ENCODE data around the gene CMIP. TPM values are rescaled to one million over a fixed set of nuclear protein-coding genes. Genes with fewer than 3 reads are reported as not detected.
A peak's percentile ranks its signal among the peaks of the same experiment; 100 is the strongest.
"Not testable (repeated sequence)": the region's sequence is repeated elsewhere in the genome, so short reads cannot be mapped to it uniquely, and the experiment has no call there.

The CMIP gene
- 1.9 and 4.1 TPM in 2 replicates for total RNA-seq (2014; rRNA removed; shearing (Covaris generic))

DNA sequence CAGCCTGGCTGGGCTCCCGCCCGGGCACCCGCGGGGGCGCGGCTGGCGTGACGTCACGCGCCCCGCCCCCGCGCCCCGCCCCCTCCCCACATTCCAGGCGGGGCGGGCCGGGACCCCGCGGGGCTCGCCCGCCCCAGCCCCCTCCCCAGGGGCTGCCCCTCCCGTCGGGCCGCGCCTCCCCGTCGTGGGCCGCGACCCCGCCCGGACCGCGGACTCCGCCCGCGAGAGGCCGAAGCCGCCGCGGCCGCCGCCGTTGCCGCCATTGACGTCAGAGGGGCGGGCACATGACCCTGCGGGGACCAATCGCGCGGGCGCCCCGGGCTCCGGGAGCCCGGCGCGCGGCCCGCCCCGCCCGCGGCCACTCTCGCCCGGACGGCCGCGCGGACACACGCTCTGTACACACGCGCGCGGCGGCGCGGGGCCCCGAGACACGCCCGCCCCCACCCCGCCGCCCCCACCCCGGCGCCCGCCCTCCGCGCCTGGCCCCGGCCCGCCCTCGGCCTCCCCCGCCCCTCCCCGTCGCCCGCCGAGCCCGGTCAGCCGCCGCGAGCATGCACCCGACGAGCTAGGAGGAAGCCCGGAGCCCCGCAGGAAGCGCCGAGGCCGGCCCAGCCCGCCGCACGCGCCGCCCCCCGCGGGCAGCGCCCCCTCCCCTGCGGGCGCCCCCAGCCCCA lies at the start of gene CMIP:
TSS of gene CMIP (plus strand) at position 361 of the 674 bp plus-strand sequence.
- peak; percentile 55 for DNase-seq (ENCODE audit: low spot score)

DNA sequence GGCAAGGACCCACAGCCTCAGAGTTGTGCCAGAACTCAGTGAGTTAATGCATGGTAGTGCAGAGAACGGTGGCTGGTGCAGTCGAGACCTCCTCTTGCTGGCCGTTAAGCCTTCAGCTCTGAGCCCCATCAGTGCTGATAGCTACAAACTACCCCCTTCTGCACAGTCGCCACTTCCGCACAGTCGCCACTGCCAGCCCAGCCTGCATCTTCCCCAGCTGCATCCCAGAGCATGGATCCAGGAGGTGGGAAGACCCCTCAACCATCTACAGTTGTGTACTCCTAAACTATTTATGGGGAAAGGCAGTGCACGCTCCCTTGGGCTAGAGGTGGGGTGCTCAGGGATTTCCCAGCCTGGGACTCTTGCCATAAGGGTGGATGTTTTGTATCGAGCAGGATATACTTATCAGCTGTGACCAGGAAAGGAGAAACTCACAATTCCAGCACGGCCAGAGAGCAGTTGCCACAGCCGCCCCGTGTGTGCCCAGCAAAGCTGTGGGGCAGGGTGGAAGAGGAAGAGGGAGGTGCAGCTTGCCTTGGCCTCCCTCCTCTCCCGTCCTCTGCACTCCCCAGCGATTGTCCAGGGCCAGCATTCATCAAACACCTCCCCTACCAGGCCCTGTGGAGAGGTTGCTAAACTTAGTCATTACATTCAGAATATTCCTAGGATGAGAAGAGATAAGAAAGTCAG lies 49.5 kb upstream of the CMIP start:
- DNase-seq (ENCODE audit: low spot score), result no peak

DNA sequence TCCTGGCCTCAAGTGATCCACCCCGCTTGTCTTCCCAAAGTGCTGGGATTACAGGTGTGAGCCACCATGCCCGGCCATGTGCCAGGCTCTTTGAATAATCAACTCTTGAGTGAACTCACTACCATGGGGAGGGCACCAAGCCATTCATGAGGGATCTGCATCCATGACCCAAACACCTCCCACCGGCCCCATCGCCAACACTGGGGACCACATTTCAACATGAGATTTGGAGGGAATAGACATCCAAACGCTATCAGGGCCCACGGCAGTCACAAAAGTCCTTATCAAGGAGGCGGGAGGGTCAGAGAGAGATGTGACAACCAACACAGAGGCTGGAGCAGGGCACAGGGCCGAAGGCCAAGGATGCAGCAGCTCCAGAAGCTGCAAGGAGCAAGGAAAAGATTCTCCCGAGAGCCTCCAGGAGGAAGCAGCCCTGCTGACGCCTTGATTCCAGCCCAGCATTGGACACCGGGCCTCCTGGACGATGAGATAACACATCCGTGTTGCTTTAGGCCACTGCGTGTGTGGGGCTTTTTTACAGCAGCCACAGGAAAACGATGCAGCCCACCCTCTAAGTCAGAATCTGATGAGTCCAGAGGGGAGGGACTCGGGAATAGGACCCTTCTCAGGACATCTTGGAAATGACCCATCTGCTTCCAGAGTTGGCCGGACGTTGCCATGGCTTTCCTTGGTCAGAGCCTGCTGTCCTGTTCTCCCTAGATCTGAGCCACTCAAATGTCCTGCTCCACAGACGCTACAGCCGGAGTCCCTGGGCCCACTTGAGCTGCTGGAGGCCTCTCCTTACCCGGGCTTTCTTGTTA lies 47.3 kb upstream of the CMIP start:
- no peak for DNase-seq (ENCODE audit: low spot score)

DNA sequence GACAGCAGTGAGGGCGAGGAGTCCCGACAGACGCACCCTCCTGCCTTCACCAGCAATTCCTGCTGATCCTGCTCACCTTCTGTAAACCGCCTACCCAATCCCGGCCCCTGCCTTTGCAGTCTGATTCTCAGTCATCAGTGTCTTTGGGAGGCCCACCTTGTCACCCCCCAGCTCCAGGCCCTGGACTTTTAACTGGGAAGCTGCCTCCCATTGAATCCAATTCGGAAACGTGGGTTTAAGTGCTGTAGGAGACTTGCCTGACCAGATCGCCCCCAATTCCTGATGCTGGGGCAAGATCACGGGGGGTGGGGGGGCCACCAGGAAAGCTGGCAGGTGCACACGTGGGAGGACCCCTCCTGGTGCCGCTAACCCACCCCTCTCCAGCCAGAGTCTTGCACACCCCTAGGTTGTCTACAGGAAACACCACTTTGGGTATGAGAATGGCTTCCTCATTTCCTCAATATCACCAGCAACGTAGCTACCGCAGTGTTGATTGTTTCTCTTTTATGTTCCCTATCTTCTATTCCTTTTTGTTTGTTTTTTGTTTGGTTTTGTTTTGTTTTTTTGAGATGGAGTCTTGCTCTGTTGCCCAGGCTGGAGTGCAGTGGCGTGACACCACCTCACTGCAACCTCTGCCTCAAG lies 46.6 kb upstream of the CMIP start:
- no peak for DNase-seq (ENCODE audit: low spot score)

DNA sequence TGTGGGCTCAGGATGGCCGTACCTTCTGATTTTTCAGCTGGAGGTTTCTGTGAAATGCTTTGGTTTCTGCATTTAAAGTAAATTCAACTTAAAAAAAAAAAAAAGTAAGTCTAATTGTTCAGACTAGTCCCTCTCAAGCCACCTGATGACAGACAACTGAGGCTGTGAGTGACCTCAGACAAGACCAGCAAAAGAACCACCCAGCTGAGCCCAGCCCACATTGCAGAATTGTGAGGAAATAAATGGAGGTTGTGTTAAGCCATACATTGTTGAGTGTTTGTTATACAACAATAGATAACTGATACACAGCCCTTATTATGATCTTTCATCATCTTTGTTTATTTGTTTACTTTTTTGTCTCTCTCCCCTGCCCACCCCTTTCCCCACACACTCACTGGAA lies 44.7 kb upstream of the CMIP start:
- DNase-seq (ENCODE audit: low spot score), result no peak

DNA sequence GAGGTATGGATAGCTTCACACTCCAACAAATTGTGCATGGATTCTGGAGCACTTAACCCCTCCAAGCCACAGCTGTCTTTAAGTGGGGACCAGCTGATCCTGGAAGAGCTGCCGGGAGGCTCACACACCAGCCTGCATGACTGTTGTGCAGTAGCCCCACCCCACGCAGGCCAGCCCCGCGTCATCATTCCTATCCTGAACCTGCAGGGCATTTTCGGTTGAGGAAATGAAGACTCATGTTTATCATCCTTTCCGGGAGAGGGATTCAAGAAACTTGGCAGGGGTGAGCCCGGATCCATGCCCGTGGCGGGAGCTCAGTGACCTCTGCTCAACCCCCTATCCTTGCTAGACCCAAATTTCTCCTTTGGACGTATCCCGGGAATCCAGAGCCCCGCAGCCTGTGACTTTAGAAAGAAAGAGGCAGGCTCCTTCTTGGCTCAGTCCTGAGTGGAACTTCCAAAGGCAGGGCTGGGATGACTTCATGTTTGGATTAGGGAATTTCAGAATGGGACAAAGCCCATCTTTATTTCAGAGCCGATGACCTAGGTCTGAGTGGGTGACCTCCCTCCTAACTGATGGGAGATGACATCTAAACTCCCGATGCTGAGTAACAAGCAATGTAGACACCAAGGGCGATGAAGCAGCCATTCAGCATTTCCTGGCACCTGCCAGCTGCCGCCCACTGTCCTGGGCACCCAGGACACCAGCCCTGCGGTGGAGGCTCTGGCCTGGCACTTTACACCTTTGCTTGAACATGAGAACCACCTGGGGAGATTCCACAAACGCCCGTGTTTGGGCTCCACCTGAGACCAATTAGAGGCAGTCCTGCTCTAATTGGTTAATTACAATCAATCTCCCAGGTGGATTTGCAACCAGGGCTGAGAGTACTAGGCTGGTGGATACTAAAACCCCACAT lies 43.3 kb upstream of the CMIP start:
- peak; percentile 80 for DNase-seq (ENCODE audit: low spot score)

DNA sequence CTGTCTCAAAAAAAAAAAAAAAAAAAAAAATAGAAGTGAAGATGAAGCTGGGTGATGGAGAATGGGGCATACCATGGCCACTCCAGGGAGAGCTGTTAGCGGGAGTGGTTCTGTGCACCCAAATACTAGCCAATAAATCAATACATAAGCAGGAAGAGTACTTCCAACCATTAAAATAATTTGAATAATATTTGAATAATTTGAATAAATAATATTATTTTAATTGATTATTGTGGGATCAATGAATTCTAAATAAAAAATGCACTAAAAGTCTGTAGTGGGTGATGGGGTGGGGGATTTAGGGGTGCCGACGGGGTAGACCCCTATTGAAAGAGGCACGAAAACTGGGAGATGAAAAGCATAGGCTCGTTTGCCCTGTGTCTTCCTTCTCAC lies 41.4 kb upstream of the CMIP start:
- DNase-seq (ENCODE audit: low spot score), result no peak

DNA sequence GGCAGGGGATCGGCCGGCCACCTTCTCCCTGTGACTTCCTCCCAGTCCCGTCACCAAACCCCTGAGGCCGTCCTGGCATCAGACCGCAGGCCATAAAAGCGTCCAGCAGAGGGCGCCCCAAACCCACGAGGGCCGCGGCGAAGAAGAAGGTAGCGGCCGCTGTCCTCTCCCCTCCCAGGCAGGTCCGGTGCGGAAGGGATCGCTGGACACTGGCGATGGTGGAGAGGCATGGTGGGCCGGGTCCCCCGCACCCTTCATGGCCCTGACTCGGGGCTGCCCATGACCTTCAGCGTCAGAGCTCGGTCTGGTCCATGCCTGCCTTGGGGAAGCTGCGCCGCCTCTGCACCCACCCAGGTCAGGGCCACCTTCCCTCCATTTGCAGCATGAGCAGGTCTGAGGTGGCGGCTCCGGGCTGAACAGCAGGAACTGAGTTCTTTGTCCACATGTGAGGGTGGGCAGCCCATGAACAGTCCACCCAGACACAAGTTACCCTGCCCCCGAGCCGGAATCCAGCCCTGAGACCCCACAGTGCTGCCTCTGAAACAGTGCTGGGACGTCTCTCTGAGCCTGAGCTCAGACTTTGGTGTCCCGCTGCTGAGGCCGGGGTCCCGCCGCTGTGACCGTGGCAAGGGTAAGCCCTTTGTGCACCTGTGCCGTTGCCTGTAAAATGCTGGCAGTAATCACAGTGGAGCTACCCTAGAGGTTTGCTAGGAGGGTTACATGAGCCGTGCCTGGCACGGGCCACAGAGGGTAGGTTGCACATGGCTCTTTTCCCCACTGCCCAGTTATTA lies 40.8 kb upstream of the CMIP start:
- peak; percentile 77 for DNase-seq (ENCODE audit: low spot score)

DNA sequence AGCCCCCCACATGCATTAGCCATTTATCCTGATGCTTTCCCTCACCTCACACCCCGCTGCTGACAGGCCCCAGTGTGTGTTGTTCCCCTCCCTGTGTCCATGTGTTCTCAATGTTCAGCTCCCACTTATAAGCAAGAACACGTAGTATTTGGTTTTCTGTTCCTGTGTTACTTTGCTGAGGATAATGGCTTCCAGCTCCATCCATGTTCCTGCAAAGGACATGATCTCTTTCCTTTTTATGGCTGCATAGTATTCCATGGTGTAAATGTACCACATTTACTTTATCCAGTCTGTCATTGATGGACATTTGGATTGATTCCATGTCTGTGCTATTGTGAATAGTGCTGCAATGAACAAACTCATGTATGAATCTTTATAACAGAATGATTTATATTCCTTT lies 39.6 kb upstream of the CMIP start:
- not testable (repeated sequence) for DNase-seq (ENCODE audit: low spot score)

DNA sequence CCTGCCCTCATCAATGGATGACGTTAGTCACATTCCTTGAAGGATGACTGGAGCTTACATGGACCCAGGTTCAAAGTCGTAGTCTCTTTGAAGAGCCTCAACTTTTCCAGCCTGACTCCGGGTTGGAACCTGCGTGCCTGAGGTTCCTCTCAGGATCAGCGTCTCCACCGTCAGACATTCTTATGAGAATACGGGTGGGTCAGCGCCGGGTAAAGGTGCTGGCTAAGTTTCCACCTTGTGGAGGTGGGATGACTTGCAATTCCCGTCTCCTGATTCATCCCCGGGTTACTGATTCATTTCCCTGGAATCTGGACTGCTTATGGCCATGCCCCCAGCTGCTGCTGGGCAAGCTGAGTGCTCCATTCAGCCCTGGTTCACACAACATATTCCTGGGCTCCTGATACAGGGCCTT lies 38.9 kb upstream of the CMIP start:
- DNase-seq (ENCODE audit: low spot score), result peak; percentile 93

DNA sequence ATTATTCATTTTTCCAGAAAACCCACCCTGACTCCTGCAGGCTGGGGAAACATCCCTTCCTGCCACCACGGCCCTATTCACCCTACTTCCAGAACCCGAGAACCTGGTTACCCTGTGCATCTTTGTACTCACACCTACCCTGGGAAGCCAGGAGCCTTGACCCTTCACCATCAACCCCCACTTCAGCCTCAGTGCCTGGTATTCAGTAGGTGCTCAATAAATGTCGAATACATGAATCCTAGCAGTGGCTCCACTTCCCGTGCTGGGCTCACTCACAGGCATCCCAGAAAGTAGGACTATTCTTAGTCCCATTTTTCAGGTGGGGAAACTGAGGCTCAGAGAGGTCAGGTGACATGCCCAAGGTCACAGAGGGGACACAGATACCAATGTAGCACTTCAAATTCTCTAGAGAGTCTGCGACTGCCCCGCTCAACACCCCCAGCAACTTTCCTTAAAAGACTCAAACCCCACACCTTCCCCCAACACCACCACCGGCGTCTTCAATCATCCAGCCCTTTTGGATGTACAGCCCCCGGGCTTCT lies 36.1 kb upstream of the CMIP start:
- no peak for DNase-seq (ENCODE audit: low spot score)

DNA sequence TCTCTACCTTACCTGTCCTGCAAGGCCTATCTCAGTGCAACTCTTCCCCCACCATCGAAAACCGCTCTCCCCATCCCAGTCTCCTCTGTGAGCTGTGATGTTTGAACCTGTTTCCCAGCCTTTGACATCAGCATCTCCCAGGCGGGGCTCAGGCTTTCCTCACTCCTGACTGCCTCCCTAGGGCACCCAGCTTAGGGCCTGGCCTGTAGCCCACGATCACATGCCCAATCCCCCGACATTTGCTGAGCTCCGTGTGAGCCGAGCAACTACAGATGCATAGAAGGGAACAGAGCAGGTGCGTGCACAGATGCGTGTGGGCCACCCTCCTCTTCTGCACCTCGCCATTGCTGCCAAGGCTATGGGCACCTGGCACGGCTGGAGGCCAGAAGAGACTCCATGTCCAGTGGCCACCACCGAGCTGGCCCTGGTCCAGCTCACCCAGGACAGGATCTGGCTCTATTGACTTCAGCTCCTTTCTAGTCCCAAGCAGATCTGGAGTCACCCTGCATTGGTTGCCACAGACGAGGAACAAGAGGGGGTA lies 35.5 kb upstream of the CMIP start:
- DNase-seq (ENCODE audit: low spot score), result no peak

DNA sequence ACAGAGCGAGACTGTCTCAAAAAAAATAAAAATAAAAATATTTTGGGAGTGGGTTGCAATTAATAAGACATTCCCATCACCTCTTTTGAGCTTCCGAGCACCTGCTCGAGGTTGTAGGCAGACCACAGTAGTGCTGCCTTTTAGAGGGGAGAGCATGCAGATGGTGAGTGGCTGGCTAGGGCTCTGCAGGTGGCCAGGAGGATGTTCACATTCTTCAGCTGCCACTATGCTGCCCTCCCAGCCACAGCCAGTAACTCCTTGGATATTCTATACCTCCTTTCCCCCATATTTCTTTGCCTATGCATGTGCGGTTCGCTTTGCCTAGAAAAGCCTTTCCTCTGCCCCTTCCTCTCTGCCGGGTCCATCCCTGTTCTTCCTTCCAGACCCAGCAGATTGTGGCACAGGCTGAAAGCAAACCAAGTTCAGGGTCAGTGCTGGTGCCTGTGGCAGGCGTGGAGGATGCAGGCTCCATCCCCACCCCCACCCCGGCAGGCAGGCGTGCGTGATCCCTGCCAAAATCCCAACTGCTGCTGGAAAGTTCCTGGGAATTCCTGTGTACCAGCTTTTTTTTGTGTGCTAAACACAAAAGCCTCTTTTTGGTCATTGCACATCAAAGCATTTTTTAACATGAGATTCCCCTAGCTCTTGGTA lies 33.8 kb upstream of the CMIP start:
- DNase-seq (ENCODE audit: low spot score), result no peak

DNA sequence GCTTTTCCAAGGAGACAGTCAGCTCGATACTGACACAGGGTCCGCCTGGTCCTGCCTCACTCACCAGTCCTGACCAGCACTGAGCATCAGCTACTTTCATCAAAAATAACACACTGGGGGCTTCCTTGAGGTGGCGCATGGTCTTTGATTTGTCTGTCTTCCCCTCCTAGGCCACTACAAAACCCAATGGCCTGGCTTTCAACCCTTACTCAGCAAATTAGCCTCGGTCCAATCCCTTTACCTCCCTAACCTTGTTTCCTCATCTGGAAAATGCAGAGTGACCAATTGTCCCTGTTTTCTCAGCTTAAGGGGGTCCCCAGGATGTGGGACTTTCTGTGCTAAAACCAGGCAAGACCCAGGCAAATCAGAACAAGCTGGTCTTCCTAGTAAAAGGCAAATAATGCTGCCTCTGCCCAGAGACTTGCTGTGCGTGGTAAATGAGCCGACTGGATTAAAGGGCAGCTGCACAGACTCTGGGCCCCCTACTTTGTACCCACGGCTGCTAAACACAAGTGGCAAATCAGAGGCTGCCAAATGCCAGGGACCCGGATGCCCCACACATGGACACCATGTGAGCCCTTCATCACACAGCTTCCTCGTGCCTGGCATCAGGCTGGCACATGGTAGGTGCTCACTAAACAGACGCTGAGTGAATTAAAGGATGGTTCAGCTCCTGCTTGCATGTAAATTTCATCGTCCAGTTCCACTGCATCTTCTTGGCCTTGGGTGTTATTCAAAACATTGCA lies 31.2 kb upstream of the CMIP start:
- DNase-seq (ENCODE audit: low spot score), result no peak

DNA sequence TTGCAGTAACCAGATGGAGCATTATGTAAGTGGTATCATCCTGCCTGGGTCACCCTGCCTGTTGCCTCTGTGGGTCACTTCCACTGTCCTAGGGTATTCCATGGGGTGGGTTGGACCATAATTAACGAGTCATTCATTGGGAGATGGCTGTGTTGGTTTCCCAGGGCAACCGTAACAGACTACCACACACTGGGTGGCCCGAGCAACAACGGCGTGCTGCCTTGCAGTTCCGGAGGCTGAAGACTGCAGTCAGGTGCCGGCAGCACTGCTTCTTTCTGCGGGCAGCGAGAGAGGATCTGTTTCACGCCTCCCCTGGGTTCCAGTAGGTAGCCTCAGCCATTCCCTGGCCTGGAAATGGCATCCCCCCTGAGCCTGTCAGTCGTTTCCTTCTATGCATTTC lies 28.9 kb upstream of the CMIP start:
- DNase-seq (ENCODE audit: low spot score), result no peak

DNA sequence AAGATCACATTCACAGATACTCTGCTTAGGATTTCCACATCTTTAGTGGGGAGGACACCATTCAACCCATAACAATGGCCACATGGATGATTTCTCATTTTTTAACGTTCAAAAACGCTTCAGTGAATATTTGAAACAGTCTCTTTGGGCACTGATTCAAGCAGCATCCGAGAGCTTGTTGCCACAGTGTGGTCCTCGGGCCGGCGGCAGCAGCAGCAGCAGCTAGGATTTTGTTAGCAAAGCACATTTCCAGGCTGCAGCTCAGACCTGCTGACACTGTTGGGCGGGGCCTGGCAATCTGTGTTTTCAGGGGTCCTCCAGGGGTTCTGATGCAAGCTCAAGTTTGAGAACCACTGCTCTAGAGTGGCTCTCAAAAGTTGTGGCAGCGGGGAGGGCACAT lies 27.9 kb upstream of the CMIP start:
- DNase-seq (ENCODE audit: low spot score), result no peak

DNA sequence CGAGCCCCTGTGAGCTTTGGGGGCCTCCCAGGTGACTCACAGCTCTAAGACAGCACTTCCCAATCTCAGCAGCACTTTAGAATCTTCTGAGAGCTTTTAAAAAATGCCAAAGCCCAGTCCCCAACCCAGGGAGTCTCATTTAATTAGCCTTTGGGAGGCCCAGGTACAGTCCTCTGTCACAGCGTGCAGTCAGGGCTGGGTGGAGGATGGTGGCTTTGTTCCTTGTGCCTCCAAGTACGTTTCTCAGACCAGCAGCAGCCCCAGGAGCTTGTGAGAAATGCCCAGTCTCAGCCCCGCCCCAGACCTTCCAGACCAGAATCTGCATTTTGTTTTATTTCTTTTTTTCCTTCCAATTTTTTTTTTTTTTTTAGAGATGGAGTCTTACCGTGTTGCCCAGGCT lies 27.4 kb upstream of the CMIP start:
- DNase-seq (ENCODE audit: low spot score), result no peak

DNA sequence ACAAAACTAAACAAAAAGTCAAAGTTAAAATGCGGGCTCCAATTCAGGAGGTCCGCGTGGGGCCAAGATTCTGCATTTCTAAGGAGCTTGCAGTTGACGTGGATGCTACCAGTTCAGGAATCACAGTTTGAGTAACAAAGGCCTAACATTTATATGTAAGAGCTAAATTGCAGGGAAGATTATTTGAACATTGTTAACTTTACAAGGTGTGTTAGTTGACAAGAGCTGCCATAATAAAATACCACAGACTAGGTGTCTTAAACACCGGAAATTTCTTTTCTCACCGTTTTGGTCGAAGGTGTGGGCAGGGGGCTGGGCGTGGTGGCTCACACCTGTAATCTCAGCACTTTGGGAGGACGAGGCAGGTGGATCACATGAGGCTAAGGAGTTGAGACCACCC lies 24.8 kb upstream of the CMIP start:
- DNase-seq (ENCODE audit: low spot score), result no peak

DNA sequence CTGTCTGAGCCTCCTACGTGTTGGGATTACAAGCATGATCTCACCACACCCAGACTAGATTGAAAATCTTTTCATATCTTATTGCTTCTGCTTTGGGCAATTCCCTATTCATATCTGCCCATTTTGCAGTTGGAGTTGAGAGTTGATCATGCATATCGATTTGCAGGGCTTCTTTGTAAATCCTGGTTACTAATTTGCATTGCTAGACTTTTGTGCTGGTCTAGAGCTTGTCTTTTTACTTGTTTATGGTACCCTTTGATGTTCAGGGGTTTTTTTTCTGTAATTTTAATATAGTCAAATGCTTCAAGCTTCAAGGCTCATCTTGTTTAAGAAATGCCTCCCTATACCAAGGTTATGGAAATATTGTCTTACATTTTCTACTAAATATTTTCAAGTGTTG lies 23.5 kb upstream of the CMIP start:
- DNase-seq (ENCODE audit: low spot score), result no peak

Data from H4 (cell line).